Stimulated activated CD4-positive, alpha-beta T cell treated with anti-CD3 and anti-CD28 coated beads, Interleukin-4, amount 100 ng/mL, for 48 hours (primary cell): ENCODE data around the gene DPYD.

Experiments
- DNase-seq, 2 donors: peaks; one replicate each; pipeline ENCODE4 v3.0.0-alpha.2; 2020; ENCODE audit warnings: low read depth in 2 of 2

The DPYD gene

GRCh38 chr1:97906567-97907241 lies 14.1 kb downstream of the DPYD start:
- DNase-seq: no peak

GRCh38 chr1:97905141-97905940 lies 15.5 kb downstream of the DPYD start:
- DNase-seq: no peak

- DNase-seq: no peak
Measured at GRCh38 chr1:97904534-97904933, 16.3 kb downstream of the DPYD start.

- DNase-seq: no peak
Measured at GRCh38 chr1:97903626-97904025, 17.2 kb downstream of the DPYD start.

GRCh38 chr1:97902067-97902466 lies 18.8 kb downstream of the DPYD start:
- no peak for DNase-seq

- DNase-seq: no peak
Measured at GRCh38 chr1:97901017-97901658, 19.7 kb downstream of the DPYD start.

- no peak for DNase-seq
Measured at GRCh38 chr1:97898948-97899347, 21.9 kb downstream of the DPYD start.

GRCh38 chr1:97895278-97895677 lies 25.6 kb downstream of the DPYD start:
- DNase-seq: no peak

GRCh38 chr1:97893844-97894243 lies 27.0 kb downstream of the DPYD start:
- DNase-seq: no peak

GRCh38 chr1:97886199-97886598 lies 34.6 kb downstream of the DPYD start:
- DNase-seq: no peak

GRCh38 chr1:97883823-97884222 lies 37.0 kb downstream of the DPYD start:
- DNase-seq: no peak

GRCh38 chr1:97877307-97877706 lies 43.5 kb downstream of the DPYD start:
- DNase-seq: no peak

- no peak for DNase-seq
Measured at GRCh38 chr1:97875996-97876395, 44.8 kb downstream of the DPYD start.

GRCh38 chr1:97870589-97870988 lies 50.2 kb downstream of the DPYD start:
- DNase-seq: no peak

GRCh38 chr1:97869441-97869840 lies 51.4 kb downstream of the DPYD start:
- no peak for DNase-seq

GRCh38 chr1:97867127-97867526 lies 53.7 kb downstream of the DPYD start:
- DNase-seq: no peak

GRCh38 chr1:97864615-97865014 lies 56.2 kb downstream of the DPYD start:
- no peak for DNase-seq

GRCh38 chr1:97853221-97853620 lies 67.6 kb downstream of the DPYD start:
- DNase-seq: no peak

- no peak for DNase-seq
Measured at GRCh38 chr1:97849345-97850340, 71.2 kb downstream of the DPYD start.

- no peak for DNase-seq
Measured at GRCh38 chr1:97845805-97846204, 75.0 kb downstream of the DPYD start.

GRCh38 chr1:97844552-97845089 lies 76.2 kb downstream of the DPYD start:
- DNase-seq: no peak
